CD4-positive, alpha-beta T cell (primary cell): ENCODE results near the gene KIF26B. TPM values are rescaled to one million over a fixed set of nuclear protein-coding genes. Genes with fewer than 3 reads are reported as not detected.

Experiments used
- ATAC-seq: fragments of 200-7000 bp; cut with Tn5 transposase; one replicate; pipeline ENCODE4 v1.10.0; 2022; ENCODE audit warnings: mild to moderate bottlenecking; ENCODE audit not compliant: poor library complexity
- CTCF ChIA-PET: fragments of 350-600 bp; sonication (Branson Sonifier 250); formaldehyde crosslinking; loops from one replicate; lab custom pipeline; 2021; ENCODE audit warnings: antibody characterized with exemption, inconsistent platforms; lab: Charles Lee
- POLR2A ChIA-PET: fragments of 350-600 bp; sonication (Branson Sonifier 250); formaldehyde crosslinking; loops from one replicate; lab custom pipeline; 2021; ENCODE audit warnings: antibody characterized with exemption, inconsistent platforms; lab: Charles Lee
- DNase-seq, 14 experiments: peaks; one replicate each; pipeline ENCODE4 v3.0.0-alpha.2; 2013 to 2020; ENCODE audit warnings: mixed read lengths in 2 of 14
- H3K27ac ChIP-seq, 2 donors: one replicate each; pipeline versions ENCODE4 v1.5.1 to v1.7.0; 2013; ENCODE audit warnings: low read length in 2 of 2, low read depth in 1 of 2, mild to moderate bottlenecking in 1 of 2
- H3K27me3 ChIP-seq, 2 experiments: 1 replicate in 1 of 2; 2 replicates in 1 of 2; pipeline versions ENCODE4 v1.6.1 to v1.7.0; 2013; ENCODE audit warnings: low read length in 2 of 2, control low read depth in 1 of 2, mild to moderate bottlenecking in 1 of 2, moderate library complexity in 1 of 2; ENCODE audit not compliant: insufficient read depth in 2 of 2, control insufficient read depth in 1 of 2
- H3K36me3 ChIP-seq: one replicate; pipeline ENCODE4 v1.6.1; 2013; ENCODE audit warnings: low read length, control low read depth; ENCODE audit not compliant: insufficient read depth
- H3K4me1 ChIP-seq: one replicate; pipeline ENCODE4 v1.6.1; 2013; ENCODE audit warnings: low read length, control low read depth; ENCODE audit not compliant: insufficient read depth
- H3K4me3 ChIP-seq: one replicate; pipeline ENCODE4 v1.5.1; 2013; ENCODE audit warnings: mild to moderate bottlenecking, low read length, moderate library complexity
- H3K9me3 ChIP-seq, 2 experiments: 1 replicate in 1 of 2; 2 replicates in 1 of 2; pipeline versions ENCODE4 v1.6.1 to v1.7.0; 2013; ENCODE audit warnings: low read length in 2 of 2, mild to moderate bottlenecking in 2 of 2, control low read depth in 1 of 2, moderate library complexity in 1 of 2; ENCODE audit not compliant: control insufficient read depth in 1 of 2, insufficient read depth in 1 of 2
- H3K27ac Mint-ChIP-seq: one replicate; pipeline ENCODE4 v1.8.0; 2020; ENCODE audit warnings: mixed read lengths
- H3K27me3 Mint-ChIP-seq: one replicate; pipeline ENCODE4 v1.8.0; 2021; ENCODE audit warnings: mixed read lengths
- H3K36me3 Mint-ChIP-seq: one replicate; pipeline ENCODE4 v1.8.0; 2021; ENCODE audit warnings: low read depth, mixed read lengths
- H3K4me1 Mint-ChIP-seq: one replicate; pipeline ENCODE4 v1.8.0; 2021; ENCODE audit warnings: low read depth, mixed read lengths
- H3K4me3 Mint-ChIP-seq: one replicate; pipeline ENCODE4 v1.8.0; 2020; ENCODE audit warnings: mild to moderate bottlenecking, mixed read lengths
- H3K9me3 Mint-ChIP-seq: one replicate; pipeline ENCODE4 v1.8.0; 2020; ENCODE audit warnings: mixed read lengths
- CTCF ChIP-seq: fragments of 200-600 bp; IDR thresholded peaks from one replicate; pipeline ENCODE4 v1.8.0; 2022; ENCODE audit warnings: antibody characterized with exemption, mild to moderate bottlenecking
- intact Hi-C, 2 experiments: fragments of 100-400 bp; cut with DNase I in 1 of 2; cut with micrococcal nuclease in 1 of 2; formaldehyde crosslinking; loops; one replicate each; pipeline versions ENCODE4 v1.15.1 to v1.9.0; 2023 to 2025; cut with DNase I, micrococcal nuclease
- total RNA-seq, 174 experiments: library from RNA in 2 of 174; stranded (reverse) in 2 of 174; gene quantifications; one replicate each; pipeline ENCODE4 v1.2.3 and lab custom pipeline; 2021 to 2026

The KIF26B gene
- total RNA-seq, 2 experiments from 2014 or later, result 0.03 TPM; not detected in 1

- H3K27ac ChIP-seq, result no peak overlapping the region
- H3K27me3 ChIP-seq, result no peaks in the 10 kb centered on the region
- H3K4me3 Mint-ChIP-seq, result no peak overlapping the region
- H3K36me3 Mint-ChIP-seq, result peaks cover 84% of the 10 kb centered on the region
- TF ChIP-seq CTCF, result no peak
- H3K27me3 Mint-ChIP-seq, result no peaks in the 10 kb centered on the region
- no peaks in the 10 kb centered on the region for H3K4me1 ChIP-seq
- H3K9me3 Mint-ChIP-seq, result peaks cover 23% of the 10 kb centered on the region
- POLR2A ChIA-PET, result no interaction called here
- no peaks in the 10 kb centered on the region for H3K36me3 ChIP-seq
- no peak overlapping the region for H3K4me3 ChIP-seq
- CTCF ChIA-PET, result no interaction called here
- intact Hi-C loops, result no loop called here
- H3K27ac Mint-ChIP-seq, result no peak overlapping the region
- no peak for ATAC-seq
- H3K4me1 Mint-ChIP-seq, result no peaks in the 10 kb centered on the region
- peaks cover 4 to 16% of the 10 kb centered on the region in 2 experiments for H3K9me3 ChIP-seq
- no peak for DNase-seq
Observed at GRCh38 chr1:245753807-245754206, 599.0 kb downstream of the KIF26B start.

- Histone ChIP-seq H3K9me3 (peaks cover 4 to 16% of the 10 kb centered on the region in 2 experiments), H3K4me3 (no peak overlapping the region), H3K36me3 (no peaks in the 10 kb centered on the region), H3K4me1 (no peaks in the 10 kb centered on the region), H3K27ac (no peak overlapping the region), H3K27me3 (no peaks in the 10 kb centered on the region)
- H3K4me1 Mint-ChIP-seq, result no peaks in the 10 kb centered on the region
- ATAC-seq (no peak), DNase-seq (no peak)
- no peak overlapping the region for H3K4me3 Mint-ChIP-seq
- peaks cover 84% of the 10 kb centered on the region for H3K36me3 Mint-ChIP-seq
- intact Hi-C loops, result no loop called here
- TF ChIP-seq CTCF, result no peak
- ChIA-PET CTCF (interaction anchor here (1.4 kb wide), 1 partner anchor 12 kb away, joined by 3 read pairs; no protein-coding TSS in a partner anchor), POLR2A (no interaction called here)
- H3K27me3 Mint-ChIP-seq, result no peaks in the 10 kb centered on the region
- H3K27ac Mint-ChIP-seq, result no peak overlapping the region
- peaks cover 22% of the 10 kb centered on the region for H3K9me3 Mint-ChIP-seq
Observed at GRCh38 chr1:245754463-245754961, 599.7 kb downstream of the KIF26B start.
